ENCODE data around the gene TXNDC5.

Gene TXNDC5

DNA sequence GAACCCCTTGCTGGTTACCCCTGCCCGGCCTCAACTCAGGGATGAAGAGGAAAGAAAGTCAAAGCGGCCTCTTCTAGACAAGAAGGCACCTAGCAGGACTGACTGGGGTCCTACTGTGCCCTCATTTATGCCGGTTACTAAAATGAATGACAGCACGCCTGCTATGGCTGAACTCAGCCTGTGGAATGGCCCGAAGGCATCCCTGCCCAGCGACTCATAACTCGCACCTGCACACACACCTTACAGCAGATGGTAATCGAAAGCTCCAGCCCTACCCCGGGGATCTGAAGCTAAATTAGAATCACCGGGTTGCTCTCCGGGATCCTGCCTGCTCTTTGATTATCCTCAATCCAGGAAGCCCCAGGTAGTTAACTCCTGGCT lies 747 bp upstream of the TXNDC5 start:
- H3K4me3 ChIP-seq (ENCODE audit: control insufficient read depth, low read depth, low read length), result peak overlapping the region; percentile 61
- no peak for DNase-seq (ENCODE audit: low read depth)
- TF ChIP-seq, protein P1, sequence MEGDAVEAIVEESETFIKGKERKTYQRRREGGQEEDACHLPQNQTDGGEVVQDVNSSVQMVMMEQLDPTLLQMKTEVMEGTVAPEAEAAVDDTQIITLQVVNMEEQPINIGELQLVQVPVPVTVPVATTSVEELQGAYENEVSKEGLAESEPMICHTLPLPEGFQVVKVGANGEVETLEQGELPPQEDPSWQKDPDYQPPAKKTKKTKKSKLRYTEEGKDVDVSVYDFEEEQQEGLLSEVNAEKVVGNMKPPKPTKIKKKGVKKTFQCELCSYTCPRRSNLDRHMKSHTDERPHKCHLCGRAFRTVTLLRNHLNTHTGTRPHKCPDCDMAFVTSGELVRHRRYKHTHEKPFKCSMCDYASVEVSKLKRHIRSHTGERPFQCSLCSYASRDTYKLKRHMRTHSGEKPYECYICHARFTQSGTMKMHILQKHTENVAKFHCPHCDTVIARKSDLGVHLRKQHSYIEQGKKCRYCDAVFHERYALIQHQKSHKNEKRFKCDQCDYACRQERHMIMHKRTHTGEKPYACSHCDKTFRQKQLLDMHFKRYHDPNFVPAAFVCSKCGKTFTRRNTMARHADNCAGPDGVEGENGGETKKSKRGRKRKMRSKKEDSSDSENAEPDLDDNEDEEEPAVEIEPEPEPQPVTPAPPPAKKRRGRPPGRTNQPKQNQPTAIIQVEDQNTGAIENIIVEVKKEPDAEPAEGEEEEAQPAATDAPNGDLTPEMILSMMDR (IDR thresholded peaks at IDR 0.05; ENCODE audit: control insufficient read depth, insufficient read depth, low read depth, low read length, missing control alignments), result no peak

DNA sequence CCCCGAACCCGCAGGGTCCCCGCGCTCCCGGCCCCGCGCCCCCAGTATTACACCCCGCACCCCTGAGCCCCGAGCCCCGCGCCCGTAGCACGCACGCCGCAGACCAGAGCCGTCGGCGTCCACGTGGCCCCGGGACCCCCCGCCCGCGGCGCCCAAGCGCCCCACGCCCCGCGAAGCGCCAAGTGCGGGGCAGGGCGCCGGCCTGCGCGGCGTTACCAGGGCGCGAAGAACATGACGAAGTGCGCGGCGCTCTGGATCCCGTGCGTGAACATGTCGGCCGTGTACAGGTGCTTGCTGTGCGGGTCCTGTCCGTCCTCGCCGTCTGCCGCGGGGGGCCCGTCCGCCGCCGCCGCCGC lies 312 bp downstream of the TXNDC5 start:
- peak overlapping the region; percentile 50 for H3K4me3 ChIP-seq (ENCODE audit: control insufficient read depth, low read depth, low read length)
- no peak for DNase-seq (ENCODE audit: low read depth)
- TF ChIP-seq, protein P1 (IDR thresholded peaks at IDR 0.05; ENCODE audit: control insufficient read depth, insufficient read depth, low read depth, low read length, missing control alignments), result no peak

DNA sequence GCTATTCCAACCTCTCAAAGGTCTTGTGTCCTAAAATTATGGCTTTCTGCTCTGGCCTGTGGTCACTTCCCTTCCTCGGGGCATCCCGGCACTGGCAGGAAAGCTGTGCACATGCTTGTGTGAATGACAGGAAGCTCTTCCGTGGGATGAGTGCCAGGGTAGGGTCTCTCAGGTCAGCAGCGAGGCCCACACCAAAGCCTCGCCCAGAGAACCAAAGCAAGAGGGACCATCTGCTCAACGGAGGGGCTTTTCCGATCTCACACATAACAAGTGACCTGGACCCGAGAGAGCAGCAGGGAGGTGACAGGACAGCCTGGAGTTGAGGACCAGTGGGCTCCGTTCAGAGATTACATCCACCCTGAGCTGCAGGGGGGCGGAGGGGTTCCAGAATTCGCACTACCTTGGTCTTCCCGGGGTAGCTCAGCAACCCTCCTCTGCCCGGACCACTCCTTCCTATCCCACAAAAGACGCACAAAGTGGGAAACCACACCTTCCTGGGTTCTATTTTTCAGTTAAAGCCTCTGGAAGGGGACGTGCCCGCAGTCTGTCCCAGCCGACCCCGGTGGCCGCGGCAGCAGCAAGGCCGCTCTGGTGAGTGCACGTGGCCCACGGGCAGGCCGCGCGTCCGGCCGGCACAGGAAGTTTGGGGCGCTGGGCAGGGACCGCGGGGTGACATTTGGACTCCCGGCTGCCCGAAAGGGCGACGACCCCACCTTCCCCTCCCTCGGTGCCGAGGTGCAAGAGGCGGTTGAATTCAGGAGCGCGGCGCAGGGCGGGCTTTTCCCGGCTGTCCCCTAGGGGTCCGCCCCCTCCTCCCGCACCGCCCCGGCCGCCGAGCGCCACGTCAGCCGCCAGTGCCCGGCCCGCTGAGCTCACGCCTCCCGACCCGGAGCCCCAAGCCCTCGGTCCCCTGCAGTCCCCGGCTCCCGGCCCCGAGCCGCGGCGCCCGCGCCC lies 988 bp downstream of the TXNDC5 start:
- TF ChIP-seq, protein P1 (IDR thresholded peaks at IDR 0.05; ENCODE audit: control insufficient read depth, insufficient read depth, low read depth, low read length, missing control alignments), result no peak
- peak overlapping the region; percentile 50 for H3K4me3 ChIP-seq (ENCODE audit: control insufficient read depth, low read depth, low read length)
- DNase-seq (ENCODE audit: low read depth), result no peak

DNA sequence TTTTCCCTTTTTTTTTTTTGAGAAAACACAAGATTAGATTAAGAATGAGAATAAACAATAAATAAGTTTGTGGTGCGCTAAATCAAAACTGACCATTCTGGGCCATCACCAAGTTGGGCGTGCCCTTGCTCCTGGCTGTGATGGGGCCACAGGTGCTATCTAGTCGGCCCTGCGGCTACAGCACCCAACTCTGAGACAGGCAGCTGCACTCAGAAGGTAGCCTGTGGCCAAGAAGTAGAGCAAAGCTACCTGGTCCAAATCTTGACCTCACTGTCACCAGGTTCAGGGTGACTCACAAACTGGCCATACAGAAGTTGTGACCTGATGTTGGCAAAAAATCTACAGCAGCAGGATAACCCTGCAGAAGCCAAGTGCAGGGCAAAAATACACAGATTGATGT lies 3.4 kb downstream of the TXNDC5 start:
- DNase-seq (ENCODE audit: low read depth), result no peak
- no peak overlapping the region for H3K4me3 ChIP-seq (ENCODE audit: control insufficient read depth, low read depth, low read length)
- TF ChIP-seq, protein P1 (IDR thresholded peaks at IDR 0.05; ENCODE audit: control insufficient read depth, insufficient read depth, low read depth, low read length, missing control alignments), result no peak

DNA sequence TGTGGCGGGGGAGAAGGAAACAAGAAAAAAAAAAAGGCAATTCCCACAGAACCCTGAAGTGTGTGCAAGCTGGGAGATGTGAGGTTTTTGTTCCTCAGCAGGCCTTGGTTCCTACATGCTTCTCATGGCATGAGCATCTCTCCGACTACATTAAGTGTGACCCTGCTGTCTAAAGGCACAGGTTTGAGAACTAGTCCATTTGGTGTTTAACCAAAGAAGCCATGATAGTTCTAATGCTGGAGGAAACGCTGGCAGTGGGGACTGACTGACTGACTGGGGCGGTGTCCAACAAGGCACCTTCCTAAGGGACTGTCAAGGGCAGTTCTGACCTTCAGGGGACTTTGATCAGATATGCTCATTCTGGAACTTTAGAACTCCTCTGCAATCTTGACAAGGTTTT lies 3.8 kb downstream of the TXNDC5 start:
- no peak for DNase-seq (ENCODE audit: low read depth)
- TF ChIP-seq, protein P1 (IDR thresholded peaks at IDR 0.05; ENCODE audit: control insufficient read depth, insufficient read depth, low read depth, low read length, missing control alignments), result no peak
- H3K4me3 ChIP-seq (ENCODE audit: control insufficient read depth, low read depth, low read length), result no peak overlapping the region

DNA sequence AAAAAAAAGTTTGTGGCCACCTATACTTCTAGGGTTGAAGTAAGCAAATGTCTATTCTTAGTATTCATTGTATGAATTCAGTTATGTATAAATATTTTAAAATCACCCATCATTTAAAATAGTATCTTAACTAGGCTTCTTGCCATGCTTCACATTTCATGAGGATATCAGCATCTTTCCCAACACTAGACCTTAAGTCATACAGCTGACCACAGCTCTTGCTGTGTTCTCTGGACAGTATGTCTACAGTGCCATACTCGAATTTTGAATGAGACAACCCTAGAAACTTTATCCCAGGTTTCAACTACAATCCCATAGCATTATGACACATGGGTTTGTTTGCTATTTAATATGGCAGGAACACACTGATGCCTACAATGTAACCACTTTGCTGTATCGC lies 5.2 kb downstream of the TXNDC5 start:
- TF ChIP-seq, protein P1 (IDR thresholded peaks at IDR 0.05; ENCODE audit: control insufficient read depth, insufficient read depth, low read depth, low read length, missing control alignments), result no peak
- DNase-seq (ENCODE audit: low read depth), result no peak
- no peak overlapping the region for H3K4me3 ChIP-seq (ENCODE audit: control insufficient read depth, low read depth, low read length)

Measured in AG09309 (cell line).